Measurements from ENCODE around the gene DIO3. TPM values are rescaled to one million over a fixed set of nuclear protein-coding genes. Genes with fewer than 3 reads are reported as not detected.
"Not testable (repeated sequence)": the region's sequence is repeated elsewhere in the genome, so short reads cannot be mapped to it uniquely, and the experiment has no call there.

The DIO3 gene
- total RNA-seq, 1 experiment from 2014 or later, result not detected

- not testable (repeated sequence) for H3K36me3 ChIP-seq; DNase-seq (ENCODE audit: low read depth in 1 of 2, low spot score in 2 of 2); H3K27me3 ChIP-seq (replicated peaks); H3K9me3 ChIP-seq (replicated peaks); H3K27ac ChIP-seq; H3K4me3 ChIP-seq; H3K4me1 ChIP-seq (replicated peaks)
Observed at GRCh38 chr14:101572526-101572925, 11.2 kb downstream of the DIO3 start.

GRCh38 chr14:101573289-101573688 is 12.0 kb downstream of the DIO3 start:
- no peak overlapping the region for H3K4me3 ChIP-seq
- no peaks in the 10 kb centered on the region for H3K9me3 ChIP-seq (replicated peaks)
- H3K36me3 ChIP-seq, result no peaks in the 10 kb centered on the region
- H3K27me3 ChIP-seq (replicated peaks), result no peaks in the 10 kb centered on the region
- no peak for DNase-seq (ENCODE audit: low read depth in 1 of 2, low spot score in 2 of 2)
- no peak overlapping the region for H3K27ac ChIP-seq
- no peaks in the 10 kb centered on the region for H3K4me1 ChIP-seq (replicated peaks)

GRCh38 chr14:101575581-101575980 is 14.3 kb downstream of the DIO3 start:
- Histone ChIP-seq H3K27ac (no peak overlapping the region), H3K9me3 (replicated peaks) (no peaks in the 10 kb centered on the region), H3K4me3 (no peak overlapping the region), H3K36me3 (no peaks in the 10 kb centered on the region), H3K27me3 (replicated peaks) (no peaks in the 10 kb centered on the region), H3K4me1 (replicated peaks) (no peaks in the 10 kb centered on the region)
- no peak for DNase-seq (ENCODE audit: low read depth in 1 of 2, low spot score in 2 of 2)

- H3K36me3 ChIP-seq, result no peaks in the 10 kb centered on the region
- no peak overlapping the region for H3K4me3 ChIP-seq
- no peaks in the 10 kb centered on the region for H3K9me3 ChIP-seq (replicated peaks)
- no peaks in the 10 kb centered on the region for H3K4me1 ChIP-seq (replicated peaks)
- DNase-seq (ENCODE audit: low read depth in 1 of 2, low spot score in 2 of 2), result no peak
- no peak overlapping the region for H3K27ac ChIP-seq
- no peaks in the 10 kb centered on the region for H3K27me3 ChIP-seq (replicated peaks)
Observed at GRCh38 chr14:101577221-101577909, 16.1 kb downstream of the DIO3 start.

GRCh38 chr14:101578489-101578888 is 17.2 kb downstream of the DIO3 start:
- no peak overlapping the region for H3K4me3 ChIP-seq
- no peaks in the 10 kb centered on the region for H3K36me3 ChIP-seq
- H3K9me3 ChIP-seq (replicated peaks), result no peaks in the 10 kb centered on the region
- H3K27ac ChIP-seq, result no peak overlapping the region
- H3K4me1 ChIP-seq (replicated peaks), result no peaks in the 10 kb centered on the region
- DNase-seq (ENCODE audit: low read depth in 1 of 2, low spot score in 2 of 2), result no peak
- H3K27me3 ChIP-seq (replicated peaks), result no peaks in the 10 kb centered on the region

- Histone ChIP-seq H3K4me3 (no peak overlapping the region), H3K36me3 (no peaks in the 10 kb centered on the region), H3K4me1 (replicated peaks) (no peaks in the 10 kb centered on the region), H3K9me3 (replicated peaks) (no peaks in the 10 kb centered on the region), H3K27me3 (replicated peaks) (no peaks in the 10 kb centered on the region), H3K27ac (no peak overlapping the region)
- no peak for DNase-seq (ENCODE audit: low read depth in 1 of 2, low spot score in 2 of 2)
Observed at GRCh38 chr14:101579372-101580080, 18.2 kb downstream of the DIO3 start.

- Histone ChIP-seq H3K27me3 (replicated peaks) (no peaks in the 10 kb centered on the region), H3K4me3 (no peak overlapping the region), H3K27ac (no peak overlapping the region), H3K9me3 (replicated peaks) (no peaks in the 10 kb centered on the region), H3K36me3 (no peaks in the 10 kb centered on the region), H3K4me1 (replicated peaks) (no peaks in the 10 kb centered on the region)
- no peak for DNase-seq (ENCODE audit: low read depth in 1 of 2, low spot score in 2 of 2)
Observed at GRCh38 chr14:101581806-101582205, 20.5 kb downstream of the DIO3 start.

- no peak overlapping the region for H3K4me3 ChIP-seq
- H3K36me3 ChIP-seq, result no peaks in the 10 kb centered on the region
Observed at GRCh38 chr14:101582294-101582693, 21.0 kb downstream of the DIO3 start.

GRCh38 chr14:101583006-101583714 is 21.9 kb downstream of the DIO3 start:
- Histone ChIP-seq H3K27ac (no peak overlapping the region), H3K27me3 (replicated peaks) (no peaks in the 10 kb centered on the region), H3K4me3 (no peak overlapping the region), H3K36me3 (no peaks in the 10 kb centered on the region), H3K9me3 (replicated peaks) (no peaks in the 10 kb centered on the region), H3K4me1 (replicated peaks) (no peaks in the 10 kb centered on the region)
- no peak for DNase-seq (ENCODE audit: low read depth in 1 of 2, low spot score in 2 of 2)

More at GRCh38 chr14:101582294-101582693, 21.0 kb downstream of the DIO3 start:
- H3K27me3 ChIP-seq (replicated peaks), result no peaks in the 10 kb centered on the region
- H3K9me3 ChIP-seq (replicated peaks), result no peaks in the 10 kb centered on the region
- H3K4me1 ChIP-seq (replicated peaks), result no peaks in the 10 kb centered on the region
- DNase-seq (ENCODE audit: low read depth in 1 of 2, low spot score in 2 of 2), result no peak
- no peak overlapping the region for H3K27ac ChIP-seq

GRCh38 chr14:101583715-101584054 is 22.4 kb downstream of the DIO3 start:
- H3K4me3 ChIP-seq, result no peak overlapping the region
- DNase-seq (ENCODE audit: low read depth in 1 of 2, low spot score in 2 of 2), result no peak
- no peaks in the 10 kb centered on the region for H3K36me3 ChIP-seq
- H3K4me1 ChIP-seq (replicated peaks), result no peaks in the 10 kb centered on the region
- H3K9me3 ChIP-seq (replicated peaks), result no peaks in the 10 kb centered on the region
- no peak overlapping the region for H3K27ac ChIP-seq
- H3K27me3 ChIP-seq (replicated peaks), result no peaks in the 10 kb centered on the region

GRCh38 chr14:101584055-101584859 is 23.0 kb downstream of the DIO3 start:
- Histone ChIP-seq H3K27me3 (replicated peaks) (no peaks in the 10 kb centered on the region), H3K36me3 (no peaks in the 10 kb centered on the region), H3K9me3 (replicated peaks) (no peaks in the 10 kb centered on the region), H3K27ac (no peak overlapping the region), H3K4me1 (replicated peaks) (no peaks in the 10 kb centered on the region), H3K4me3 (no peak overlapping the region)
- DNase-seq (ENCODE audit: low read depth in 1 of 2, low spot score in 2 of 2), result no peak

- Histone ChIP-seq H3K4me1 (replicated peaks) (no peaks in the 10 kb centered on the region), H3K27me3 (replicated peaks) (no peaks in the 10 kb centered on the region), H3K4me3 (no peak overlapping the region), H3K36me3 (no peaks in the 10 kb centered on the region), H3K27ac (no peak overlapping the region), H3K9me3 (replicated peaks) (no peaks in the 10 kb centered on the region)
- no peak for DNase-seq (ENCODE audit: low read depth in 1 of 2, low spot score in 2 of 2)
Observed at GRCh38 chr14:101585211-101585610, 23.9 kb downstream of the DIO3 start.

GRCh38 chr14:101586531-101587430 is 25.5 kb downstream of the DIO3 start:
- Histone ChIP-seq H3K27me3 (replicated peaks) (no peaks in the 10 kb centered on the region), H3K4me3 (no peak overlapping the region)

More at GRCh38 chr14:101586531-101587430, 25.5 kb downstream of the DIO3 start:
- H3K27ac ChIP-seq, result no peak overlapping the region
- no peaks in the 10 kb centered on the region for H3K4me1 ChIP-seq (replicated peaks)
- DNase-seq (ENCODE audit: low read depth in 1 of 2, low spot score in 2 of 2), result no peak
- no peaks in the 10 kb centered on the region for H3K36me3 ChIP-seq
- H3K9me3 ChIP-seq (replicated peaks), result no peaks in the 10 kb centered on the region

Measured in SJSA1 (cell line).